K562 (cell line): ENCODE results near the gene IGSF23. TPM values are rescaled to one million over a fixed set of nuclear protein-coding genes. Genes with fewer than 3 reads are reported as not detected.

Experiments used
- DACH1 ChIP-seq: fragments of 450-650 bp; IDR thresholded peaks from 2 replicates; pipeline ENCODE4 v1.6.1; 2018; ENCODE audit not compliant: partially characterized antibody
- ESRRB ChIP-seq: fragments of 250-450 bp; sonication (Bioruptor Pico); IDR thresholded peaks from 2 replicates; pipeline ENCODE4 v1.5.0; 2020; ENCODE audit warnings: mild to moderate bottlenecking, moderate library complexity, borderline replicate concordance
- GTF2E2 ChIP-seq: fragments of 200-800 bp; sonication (Bioruptor generic); IDR thresholded peaks from 2 replicates; pipeline ENCODE4 v1.6.1; 2016; ENCODE audit warnings: missing genetic modification characterization, missing compliant biosample characterization
- HNRNPK ChIP-seq: fragments of 200-400 bp; formaldehyde crosslinking; IDR thresholded peaks from one replicate; pipeline ENCODE4 v1.6.1; 2018; ENCODE audit warnings: mild to moderate bottlenecking, low read depth, low read length; ENCODE audit not compliant: poor library complexity, severe bottlenecking
- OTX1 ChIP-seq: fragments of 450-650 bp; formaldehyde crosslinking; IDR thresholded peaks from 2 replicates; pipeline ENCODE4 v1.4.0; 2022; ENCODE audit warnings: mild to moderate bottlenecking
- PYGO2 ChIP-seq: fragments of 450-650 bp; IDR thresholded peaks from 2 replicates; pipeline ENCODE4 v1.6.1; 2016; ENCODE audit warnings: mild to moderate bottlenecking, missing genetic modification characterization, moderate library complexity, missing compliant biosample characterization
- SMARCE1 ChIP-seq: fragments of 450-650 bp; IDR thresholded peaks from 2 replicates; pipeline ENCODE4 v1.7.1; 2016; ENCODE audit warnings: mild to moderate bottlenecking
- TOE1 ChIP-seq, 2 experiments: fragments of 450-650 bp in 1 of 2; sonication (generic) in 1 of 2; formaldehyde crosslinking in 1 of 2; IDR thresholded peaks; 2 replicates each; pipeline versions ENCODE4 v1.7.1 to v1.8.0; 2016 to 2022; ENCODE audit warnings: borderline replicate concordance in 2 of 2, mild to moderate bottlenecking in 2 of 2, antibody characterized with exemption in 1 of 2, inconsistent platforms in 1 of 2, low read depth in 1 of 2, missing genetic modification reagents in 1 of 2, moderate library complexity in 1 of 2
- ZNF143 ChIP-seq: sonication (generic); formaldehyde crosslinking; IDR thresholded peaks from 2 replicates; pipeline ENCODE4 v1.9.0; 2022; ENCODE audit warnings: mild to moderate bottlenecking, missing genetic modification reagents
- polyA plus RNA-seq, 8 experiments: library from polyadenylated mRNA; depleted of rRNA in 4 of 8; stranded (reverse) in 5 of 8; unstranded in 3 of 8; fragments of >200 nt; fragmentation: Nextera tagmentation in 2 of 8; fragmentation: Illumina TruSeq in 1 of 8; extraction: Ambion mirVana in 2 of 8; extraction: Trizol in 1 of 8; gene quantifications; 2 replicates each; pipeline versions ENCODE4 v1.2.1 to v1.2.3, GENCODE V29; 2011 to 2014; ENCODE audit warnings: inconsistent platforms in 1 of 8, missing spikeins in 1 of 8
- total RNA-seq, 7 experiments: library from RNA; depleted of rRNA in 6 of 7; stranded (reverse); fragments of >200 nt in 6 of 7; fragmentation: Illumina TruSeq in 2 of 7; extraction: Trizol in 2 of 7; gene quantifications; 2 replicates each; pipeline versions ENCODE4 v1.2.1 to v1.2.3, GENCODE V29; 2011 to 2021; ENCODE audit warnings: low replicate concordance in 1 of 7
- TF ChIP-seq, protein P1 (sequence below), 3 experiments: fragments of 200-800 bp in 1 of 3; fragments of 250-450 bp in 1 of 3; fragments of 450-650 bp in 1 of 3; sonication (Bioruptor Pico) in 1 of 3; sonication (Bioruptor generic) in 1 of 3; formaldehyde crosslinking in 1 of 3; IDR thresholded peaks; 2 replicates each; pipeline versions ENCODE4 v1.6.1 to v1.8.0; 2016 to 2022; ENCODE audit warnings: mild to moderate bottlenecking in 2 of 3, missing genetic modification characterization in 2 of 3, missing compliant biosample characterization in 1 of 3, moderate library complexity in 1 of 3
- TF ChIP-seq, protein P2 (sequence below), 3 experiments: IDR thresholded peaks in 2 of 3; conservative IDR thresholded peaks in 1 of 3; 2 replicates each; pipeline ENCODE4 v1.5.1; 2011 to 2012; ENCODE audit warnings: low read length in 3 of 3, mild to moderate bottlenecking in 3 of 3, control low read depth in 2 of 3, improper control_type of control experiment in 1 of 3, inconsistent platforms in 1 of 3, low read depth in 1 of 3, mixed read lengths in 1 of 3, moderate library complexity in 1 of 3; ENCODE audit not compliant: insufficient read depth in 2 of 3

The IGSF23 gene
- total and polyA plus RNA-seq, 9 of the 15 experiments (the other 6 are each of a cell fraction or from before 2014, with no cell fraction given), result not detected

DNA sequence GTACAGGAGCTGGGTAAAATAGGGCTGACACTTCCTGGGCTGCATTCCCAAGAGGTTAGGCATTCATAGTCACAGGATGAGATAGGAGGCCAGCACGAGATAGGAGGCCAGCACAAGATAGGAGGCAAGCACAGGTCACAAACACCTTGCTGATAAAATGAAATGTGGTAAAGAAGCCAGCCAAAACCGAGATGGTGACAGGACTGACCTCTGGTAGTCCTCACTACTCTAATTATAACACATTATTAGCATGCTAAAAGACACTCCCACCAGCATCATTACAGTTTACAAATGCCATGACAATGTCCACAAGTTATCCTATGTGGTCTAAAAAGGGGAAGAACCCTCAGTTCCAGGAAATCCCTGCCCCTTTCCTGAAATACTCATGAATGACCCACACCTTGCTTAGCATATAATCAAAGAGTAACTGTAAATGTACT, 20.9 kb upstream of the IGSF23 start (continued):
- TF ChIP-seq ESRRB (CRISPR knock-in tag) (no peak), ZNF143 (no peak), DACH1 (no peak), OTX1 (CRISPR knock-in tag) (no peak), GTF2E2 (tag) (no peak), PYGO2 (tag) (0 out of 2 replicates have a peak, but pooled peaks have one; percentile 11), HNRNPK (no peak), SMARCE1 (no peak; the same call in 1 of the 2 replicates), TOE1 (IDR thresholded peaks at IDR 0.05; ENCODE audit: borderline replicate concordance) (no peak), TOE1 (CRISPR knock-in tag; IDR thresholded peaks at IDR 0.05; ENCODE audit: borderline replicate concordance, low read depth) (peak; percentile 78; the same call in 1 of the 2 replicates)
- TF ChIP-seq, protein P1, sequence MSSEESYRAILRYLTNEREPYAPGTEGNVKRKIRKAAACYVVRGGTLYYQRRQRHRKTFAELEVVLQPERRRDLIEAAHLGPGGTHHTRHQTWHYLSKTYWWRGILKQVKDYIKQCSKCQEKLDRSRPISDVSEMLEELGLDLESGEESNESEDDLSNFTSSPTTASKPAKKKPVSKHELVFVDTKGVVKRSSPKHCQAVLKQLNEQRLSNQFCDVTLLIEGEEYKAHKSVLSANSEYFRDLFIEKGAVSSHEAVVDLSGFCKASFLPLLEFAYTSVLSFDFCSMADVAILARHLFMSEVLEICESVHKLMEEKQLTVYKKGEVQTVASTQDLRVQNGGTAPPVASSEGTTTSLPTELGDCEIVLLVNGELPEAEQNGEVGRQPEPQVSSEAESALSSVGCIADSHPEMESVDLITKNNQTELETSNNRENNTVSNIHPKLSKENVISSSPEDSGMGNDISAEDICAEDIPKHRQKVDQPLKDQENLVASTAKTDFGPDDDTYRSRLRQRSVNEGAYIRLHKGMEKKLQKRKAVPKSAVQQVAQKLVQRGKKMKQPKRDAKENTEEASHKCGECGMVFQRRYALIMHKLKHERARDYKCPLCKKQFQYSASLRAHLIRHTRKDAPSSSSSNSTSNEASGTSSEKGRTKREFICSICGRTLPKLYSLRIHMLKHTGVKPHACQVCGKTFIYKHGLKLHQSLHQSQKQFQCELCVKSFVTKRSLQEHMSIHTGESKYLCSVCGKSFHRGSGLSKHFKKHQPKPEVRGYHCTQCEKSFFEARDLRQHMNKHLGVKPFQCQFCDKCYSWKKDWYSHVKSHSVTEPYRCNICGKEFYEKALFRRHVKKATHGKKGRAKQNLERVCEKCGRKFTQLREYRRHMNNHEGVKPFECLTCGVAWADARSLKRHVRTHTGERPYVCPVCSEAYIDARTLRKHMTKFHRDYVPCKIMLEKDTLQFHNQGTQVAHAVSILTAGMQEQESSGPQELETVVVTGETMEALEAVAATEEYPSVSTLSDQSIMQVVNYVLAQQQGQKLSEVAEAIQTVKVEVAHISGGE (CRISPR knock-in tag; IDR thresholded peaks at IDR 0.05), result no peak
- TF ChIP-seq, protein P2, sequence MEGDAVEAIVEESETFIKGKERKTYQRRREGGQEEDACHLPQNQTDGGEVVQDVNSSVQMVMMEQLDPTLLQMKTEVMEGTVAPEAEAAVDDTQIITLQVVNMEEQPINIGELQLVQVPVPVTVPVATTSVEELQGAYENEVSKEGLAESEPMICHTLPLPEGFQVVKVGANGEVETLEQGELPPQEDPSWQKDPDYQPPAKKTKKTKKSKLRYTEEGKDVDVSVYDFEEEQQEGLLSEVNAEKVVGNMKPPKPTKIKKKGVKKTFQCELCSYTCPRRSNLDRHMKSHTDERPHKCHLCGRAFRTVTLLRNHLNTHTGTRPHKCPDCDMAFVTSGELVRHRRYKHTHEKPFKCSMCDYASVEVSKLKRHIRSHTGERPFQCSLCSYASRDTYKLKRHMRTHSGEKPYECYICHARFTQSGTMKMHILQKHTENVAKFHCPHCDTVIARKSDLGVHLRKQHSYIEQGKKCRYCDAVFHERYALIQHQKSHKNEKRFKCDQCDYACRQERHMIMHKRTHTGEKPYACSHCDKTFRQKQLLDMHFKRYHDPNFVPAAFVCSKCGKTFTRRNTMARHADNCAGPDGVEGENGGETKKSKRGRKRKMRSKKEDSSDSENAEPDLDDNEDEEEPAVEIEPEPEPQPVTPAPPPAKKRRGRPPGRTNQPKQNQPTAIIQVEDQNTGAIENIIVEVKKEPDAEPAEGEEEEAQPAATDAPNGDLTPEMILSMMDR (IDR thresholded peaks at IDR 0.05 in 2 of 3, conservative IDR thresholded peaks at IDR 0.05 in 1 of 3; ENCODE audit: insufficient read depth in 2 of 3, low read depth in 1 of 3, low read length in 3 of 3), result no peak
